Hepatocyte (in vitro differentiated cells): ENCODE results near the gene C6orf132. TPM values are rescaled to one million over a fixed set of nuclear protein-coding genes. Genes with fewer than 3 reads are reported as not detected.

Experiments used
- DNase-seq: peaks from one replicate; pipeline ENCODE4 v3.0.0-alpha.2; 2016; ENCODE audit warnings: low spot score
- H2AFZ ChIP-seq: fragments of 200-600 bp; sonication (generic); 2 replicates; pipeline ENCODE4 v1.6.0; 2016; ENCODE audit warnings: antibody characterized with exemption, mild to moderate bottlenecking
- H3K27ac ChIP-seq: fragments of 200-600 bp; sonication (generic); 2 replicates; pipeline ENCODE4 v1.5.1; 2016; ENCODE audit warnings: mild to moderate bottlenecking
- H3K27me3 ChIP-seq: fragments of 200-600 bp; sonication (generic); 2 replicates; pipeline ENCODE4 v1.6.1; 2016
- H3K36me3 ChIP-seq: fragments of 200-600 bp; sonication (generic); replicated peaks from 2 replicates; pipeline ENCODE4 v1.5.1; 2016; ENCODE audit warnings: low read depth; ENCODE audit not compliant: insufficient read depth
- H3K4me1 ChIP-seq: fragments of 200-600 bp; sonication (generic); 2 replicates; pipeline ENCODE4 v1.5.1; 2016; ENCODE audit warnings: mild to moderate bottlenecking, moderate library complexity; ENCODE audit not compliant: insufficient read depth
- H3K4me2 ChIP-seq: fragments of 200-600 bp; sonication (generic); 2 replicates; pipeline ENCODE4 v1.6.0; 2016
- H3K4me3 ChIP-seq: fragments of 200-600 bp; sonication (generic); 2 replicates; pipeline ENCODE4 v1.5.1; 2016; ENCODE audit warnings: mild to moderate bottlenecking
- H3K79me2 ChIP-seq: fragments of 200-600 bp; sonication (generic); 2 replicates; pipeline ENCODE4 v1.6.0; 2017; ENCODE audit warnings: mild to moderate bottlenecking
- H3K9me2 ChIP-seq: fragments of 200-600 bp; sonication (generic); replicated peaks from 2 replicates; pipeline ENCODE4 v1.6.0; 2017; ENCODE audit warnings: mild to moderate bottlenecking; ENCODE audit not compliant: insufficient read depth
- H3K9me3 ChIP-seq: fragments of 200-600 bp; sonication (generic); 2 replicates; pipeline ENCODE4 v1.5.1; 2016; ENCODE audit warnings: low read depth, mild to moderate bottlenecking
- H4K20me1 ChIP-seq: fragments of 200-600 bp; sonication (generic); 2 replicates; pipeline ENCODE4 v1.6.0; 2016; ENCODE audit warnings: mild to moderate bottlenecking; ENCODE audit not compliant: insufficient read depth, poor library complexity, severe bottlenecking
- CTCF ChIP-seq: fragments of 200-600 bp; sonication (generic); IDR thresholded peaks from 2 replicates; pipeline ENCODE4 v1.5.1; 2016; ENCODE audit warnings: antibody characterized with exemption, mild to moderate bottlenecking; ENCODE audit not compliant: poor library complexity
- EZH2 ChIP-seq: fragments of 200-600 bp; sonication (generic); IDR thresholded peaks from 2 replicates; pipeline ENCODE4 v1.6.1; 2016; ENCODE audit warnings: antibody characterized with exemption, mild to moderate bottlenecking, borderline replicate concordance
- EZH2phosphoT487 ChIP-seq: fragments of 200-600 bp; sonication (generic); IDR thresholded peaks from one replicate; pipeline ENCODE4 v1.6.1; 2018; ENCODE audit warnings: antibody characterized with exemption, mild to moderate bottlenecking, low read depth, moderate library complexity; ENCODE audit not compliant: unreplicated experiment, severe bottlenecking
- WGBS: methylation state at CpG from one replicate; pipeline ENCODE4 v1.1.6; 2016; ENCODE audit warnings: low lambda C conversion rate; ENCODE audit errors: missing lambda C conversion rate; 5-methylcytosine and 5-hydroxymethylcytosine counted together
- polyA plus RNA-seq: library from polyadenylated mRNA; unstranded; fragments of >200 nt; fragmentation: Nextera tagmentation; extraction: Ambion mirVana; gene quantifications from 2 replicates; pipeline ENCODE4 v1.2.1, GENCODE V29; 2016
- total RNA-seq: library from RNA; depleted of rRNA; stranded (reverse); fragments of >200 nt; gene quantifications from 2 replicates; pipeline ENCODE4 v1.2.3, GENCODE V29; 2014

The C6orf132 gene
- total and polyA plus RNA-seq, 2 experiments from 2014 or later, result 10.5 to 12.5 TPM

DNA sequence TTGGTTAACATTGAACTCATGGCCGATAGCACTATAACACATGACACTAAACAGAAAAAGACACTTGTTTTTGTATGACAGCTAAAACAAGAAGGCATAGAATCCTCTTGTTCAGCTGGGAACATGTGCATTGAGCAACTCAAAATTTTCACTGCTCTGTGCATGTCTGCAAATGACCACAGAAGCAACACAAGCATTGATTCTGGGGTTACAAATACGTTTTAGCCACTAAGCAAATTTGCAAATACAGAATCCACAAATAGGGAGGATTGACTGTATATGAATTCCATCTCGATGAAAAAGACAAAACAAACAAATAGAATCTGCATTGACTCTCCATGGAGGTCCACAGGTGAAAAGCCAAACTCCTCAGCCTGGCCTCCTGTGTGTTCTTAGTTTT, 31.7 kb downstream of the C6orf132 start:
- WGBS, result 66% methylated on average over 3 of the region's 3 CpGs

GRCh38 chr6:42108071-42108470, 34.3 kb downstream of the C6orf132 start:
- no peak overlapping the region for H3K27ac ChIP-seq
- no peak overlapping the region for H2AFZ ChIP-seq
- 98% methylated on average over 2 of the region's 2 CpGs for WGBS

More for the DNA sequence above, 31.7 kb downstream of the C6orf132 start:
- Histone ChIP-seq H2AFZ (no peak overlapping the region), H3K9me3 (no peaks in the 10 kb centered on the region), H3K27ac (no peak overlapping the region), H3K4me3 (no peak overlapping the region), H3K4me2 (no peak overlapping the region), H3K79me2 (peaks cover 28% of the 10 kb centered on the region), H3K36me3 (no peaks in the 10 kb centered on the region), H3K4me1 (peaks cover 19% of the 10 kb centered on the region), H3K27me3 (no peaks in the 10 kb centered on the region), H4K20me1 (no peaks in the 10 kb centered on the region), H3K9me2 (no peaks in the 10 kb centered on the region)
- TF ChIP-seq CTCF (no peak), EZH2 (no peak), EZH2phosphoT487 (no peak)
- no peak for DNase-seq

DNA sequence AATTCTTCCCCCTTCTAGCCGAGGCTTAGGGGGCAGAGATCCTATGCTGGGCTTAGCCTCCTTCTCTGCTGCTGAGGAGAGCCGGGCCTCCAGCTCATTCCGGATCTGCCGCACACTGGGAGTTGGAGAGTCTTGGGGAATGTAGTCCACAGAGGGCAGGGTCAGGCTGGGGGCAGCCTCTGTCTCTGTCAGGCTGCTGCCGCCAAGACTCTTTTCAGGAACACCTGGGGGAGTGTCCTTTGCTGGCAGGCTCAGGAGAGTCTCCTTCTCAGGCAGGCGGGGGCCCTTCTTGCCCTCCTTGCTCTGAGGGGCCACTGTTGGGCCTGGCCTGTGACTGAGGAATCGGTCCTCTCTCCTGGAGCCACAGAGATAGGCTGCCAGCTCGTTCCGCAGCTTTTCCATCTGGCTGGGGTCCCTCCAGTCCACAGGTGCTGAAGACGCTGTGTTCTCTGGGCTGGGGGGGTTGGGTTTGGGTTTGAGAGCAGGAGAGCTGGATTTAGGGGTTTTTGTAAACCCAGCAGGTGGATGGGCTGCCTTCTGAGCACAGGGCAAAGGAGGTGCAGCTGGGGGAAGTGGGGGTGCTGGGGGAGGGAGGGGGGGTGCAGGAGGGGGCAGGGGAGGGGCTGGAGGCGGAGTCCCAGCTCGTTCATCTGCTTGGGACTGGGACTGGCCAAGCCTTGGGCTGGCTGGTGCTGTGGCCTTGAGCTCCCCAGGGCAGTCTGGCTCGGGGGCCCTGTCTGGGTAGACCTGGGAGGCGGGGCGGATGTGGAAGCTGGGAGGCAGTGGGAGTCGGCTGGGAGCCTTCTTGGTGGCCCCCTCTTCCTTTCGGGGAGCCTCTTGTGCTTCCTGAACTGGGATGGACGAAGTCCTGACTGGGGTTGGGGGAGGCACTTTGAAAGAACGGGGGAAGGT, 36.1 kb downstream of the C6orf132 start:
- no peaks in the 10 kb centered on the region for H3K27me3 ChIP-seq
- no peak overlapping the region for H3K4me3 ChIP-seq
- no peaks in the 10 kb centered on the region for H3K36me3 ChIP-seq
- no peak overlapping the region for H3K27ac ChIP-seq
- WGBS, result 79% methylated on average over 17 of the region's 19 CpGs
- no peak overlapping the region for H3K4me2 ChIP-seq
- H2AFZ ChIP-seq, result no peak overlapping the region
- TF ChIP-seq CTCF (no peak), EZH2 (no peak), EZH2phosphoT487 (no peak)
- no peaks in the 10 kb centered on the region for H3K9me3 ChIP-seq
- peaks cover 8% of the 10 kb centered on the region for H3K79me2 ChIP-seq
- peaks cover 33% of the 10 kb centered on the region for H3K4me1 ChIP-seq
- no peaks in the 10 kb centered on the region for H3K9me2 ChIP-seq
- no peaks in the 10 kb centered on the region for H4K20me1 ChIP-seq
- DNase-seq, result peak; percentile 63

More at GRCh38 chr6:42108071-42108470, 34.3 kb downstream of the C6orf132 start:
- H3K36me3 ChIP-seq, result no peaks in the 10 kb centered on the region
- H3K27me3 ChIP-seq, result no peaks in the 10 kb centered on the region
- no peak for TF ChIP-seq EZH2phosphoT487
- TF ChIP-seq EZH2, result no peak
- TF ChIP-seq CTCF, result no peak
- no peaks in the 10 kb centered on the region for H3K9me3 ChIP-seq
- peaks cover 22% of the 10 kb centered on the region for H3K4me1 ChIP-seq
- peaks cover 25% of the 10 kb centered on the region for H3K79me2 ChIP-seq
- no peak overlapping the region for H3K4me2 ChIP-seq
- H3K4me3 ChIP-seq, result no peak overlapping the region
- DNase-seq, result no peak
- no peaks in the 10 kb centered on the region for H4K20me1 ChIP-seq
- no peaks in the 10 kb centered on the region for H3K9me2 ChIP-seq
